ENCODE measurements around the gene SCUBE1. TPM values are rescaled to one million over a fixed set of nuclear protein-coding genes. Genes with fewer than 3 reads are reported as not detected.

Gene SCUBE1
- total and polyA plus RNA-seq, 2 donors from 2014 or later: 2.3 to 7.1 TPM

DNA sequence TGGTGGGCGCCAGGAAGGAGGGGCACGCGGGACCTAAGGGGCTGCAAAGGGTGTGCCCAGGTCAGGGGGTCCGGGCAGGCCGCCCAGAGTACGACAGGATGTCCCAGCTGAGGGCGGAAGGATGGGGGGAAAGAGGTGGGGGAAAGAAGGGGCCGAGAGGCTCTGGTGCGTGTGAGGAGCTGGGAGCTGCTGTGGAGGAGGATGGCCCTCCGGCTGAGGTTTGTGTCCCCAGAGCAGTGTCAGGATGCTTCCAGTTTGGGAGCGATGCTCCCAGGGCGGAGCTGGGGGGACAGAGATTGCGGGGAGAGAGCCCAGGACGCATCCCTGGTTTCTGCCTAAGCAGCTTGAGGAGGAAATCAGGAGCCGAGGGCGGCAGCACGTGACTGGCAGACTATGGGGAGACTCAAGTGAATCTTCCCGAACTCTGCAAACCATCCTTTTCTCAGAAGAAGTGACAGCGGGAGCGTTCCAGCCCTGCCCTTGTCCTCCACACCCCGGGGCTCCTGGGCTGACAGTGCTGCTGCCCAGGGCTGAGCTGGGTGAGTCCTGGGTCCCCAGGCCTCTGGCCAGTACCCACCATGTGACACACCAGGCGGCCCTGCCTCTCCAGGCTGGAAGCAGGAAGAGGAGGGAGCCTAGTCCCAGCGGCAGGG, 136.5 kb downstream of the SCUBE1 start:
- Histone ChIP-seq H3K4me1 (ENCODE audit: control insufficient read depth in 2 of 3, insufficient read depth in 2 of 3, low read depth in 1 of 3, low read length in 3 of 3) (no peaks in the 10 kb centered on the region), H3K9ac (ENCODE audit: low read length in 3 of 3) (no peak overlapping the region), H3K36me3 (ENCODE audit: control insufficient read depth in 2 of 3, insufficient read depth in 3 of 3, low read length in 3 of 3) (no peaks in the 10 kb centered on the region), H3K27me3 (ENCODE audit: control insufficient read depth, insufficient read depth, low read length) (no peaks in the 10 kb centered on the region), H3K4me3 (ENCODE audit: low read length in 3 of 3) (no peak overlapping the region), H3K27ac (ENCODE audit: low read depth in 2 of 2, low read length in 2 of 2) (no peak overlapping the region), H3K9me3 (ENCODE audit: control insufficient read depth in 2 of 3, insufficient read depth in 1 of 3, low read length in 3 of 3) (no peaks in the 10 kb centered on the region)
- TF ChIP-seq, protein P1, sequence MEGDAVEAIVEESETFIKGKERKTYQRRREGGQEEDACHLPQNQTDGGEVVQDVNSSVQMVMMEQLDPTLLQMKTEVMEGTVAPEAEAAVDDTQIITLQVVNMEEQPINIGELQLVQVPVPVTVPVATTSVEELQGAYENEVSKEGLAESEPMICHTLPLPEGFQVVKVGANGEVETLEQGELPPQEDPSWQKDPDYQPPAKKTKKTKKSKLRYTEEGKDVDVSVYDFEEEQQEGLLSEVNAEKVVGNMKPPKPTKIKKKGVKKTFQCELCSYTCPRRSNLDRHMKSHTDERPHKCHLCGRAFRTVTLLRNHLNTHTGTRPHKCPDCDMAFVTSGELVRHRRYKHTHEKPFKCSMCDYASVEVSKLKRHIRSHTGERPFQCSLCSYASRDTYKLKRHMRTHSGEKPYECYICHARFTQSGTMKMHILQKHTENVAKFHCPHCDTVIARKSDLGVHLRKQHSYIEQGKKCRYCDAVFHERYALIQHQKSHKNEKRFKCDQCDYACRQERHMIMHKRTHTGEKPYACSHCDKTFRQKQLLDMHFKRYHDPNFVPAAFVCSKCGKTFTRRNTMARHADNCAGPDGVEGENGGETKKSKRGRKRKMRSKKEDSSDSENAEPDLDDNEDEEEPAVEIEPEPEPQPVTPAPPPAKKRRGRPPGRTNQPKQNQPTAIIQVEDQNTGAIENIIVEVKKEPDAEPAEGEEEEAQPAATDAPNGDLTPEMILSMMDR (IDR thresholded peaks at IDR 0.05; ENCODE audit: borderline replicate concordance, extremely low read depth, insufficient read depth): no peak
- intact Hi-C loops (cut with DNase I): no loop called here
- DNase-seq (peak in 1 of 5 donors; percentile 51), FAIRE-seq (no peak)

- intact Hi-C loops (cut with DNase I): no loop called here
- Histone ChIP-seq H3K9ac (ENCODE audit: low read length in 3 of 3) (no peak overlapping the region), H3K9me3 (ENCODE audit: control insufficient read depth in 2 of 3, insufficient read depth in 1 of 3, low read length in 3 of 3) (no peaks in the 10 kb centered on the region), H3K36me3 (ENCODE audit: control insufficient read depth in 2 of 3, insufficient read depth in 3 of 3, low read length in 3 of 3) (no peaks in the 10 kb centered on the region), H3K27ac (ENCODE audit: low read depth in 2 of 2, low read length in 2 of 2) (no peak overlapping the region), H3K27me3 (ENCODE audit: control insufficient read depth, insufficient read depth, low read length) (no peaks in the 10 kb centered on the region), H3K4me1 (ENCODE audit: control insufficient read depth in 2 of 3, insufficient read depth in 2 of 3, low read depth in 1 of 3, low read length in 3 of 3) (no peaks in the 10 kb centered on the region), H3K4me3 (ENCODE audit: low read length in 3 of 3) (no peak overlapping the region)
- FAIRE-seq: no peak
- TF ChIP-seq, protein P1 (IDR thresholded peaks at IDR 0.05; ENCODE audit: borderline replicate concordance, extremely low read depth, insufficient read depth): no peak
- peak in 1 of 5 donors; percentile 18 for DNase-seq
These were observed 137.2 kb downstream of the SCUBE1 start for GRCh38 chr22:43205748-43206508.

DNA sequence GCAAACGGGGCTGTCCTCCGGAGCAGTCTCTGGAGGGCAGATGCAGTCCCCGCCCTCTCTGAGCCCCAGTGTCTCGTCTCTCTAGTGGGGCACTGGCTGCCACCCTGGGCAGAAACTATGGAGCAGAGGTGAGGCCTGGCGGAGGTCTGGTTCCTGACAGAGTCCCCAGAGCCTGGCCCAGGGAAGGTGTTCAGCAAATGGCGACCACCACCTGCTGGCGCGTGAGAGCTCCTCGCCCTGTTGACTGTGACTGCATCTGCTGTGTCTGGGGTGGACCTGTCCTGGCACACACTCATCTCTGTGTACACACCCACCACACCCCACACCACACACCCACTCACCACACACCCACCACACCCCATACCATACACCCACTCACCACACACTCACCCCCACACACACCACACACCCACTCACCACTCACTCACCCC, 137.9 kb downstream of the SCUBE1 start:
- Histone ChIP-seq H3K9ac (ENCODE audit: low read length in 3 of 3) (no peak overlapping the region), H3K36me3 (ENCODE audit: control insufficient read depth in 2 of 3, insufficient read depth in 3 of 3, low read length in 3 of 3) (no peaks in the 10 kb centered on the region), H3K4me3 (ENCODE audit: low read length in 3 of 3) (no peak overlapping the region), H3K9me3 (ENCODE audit: control insufficient read depth in 2 of 3, insufficient read depth in 1 of 3, low read length in 3 of 3) (no peaks in the 10 kb centered on the region), H3K27me3 (ENCODE audit: control insufficient read depth, insufficient read depth, low read length) (no peaks in the 10 kb centered on the region), H3K27ac (ENCODE audit: low read depth in 2 of 2, low read length in 2 of 2) (no peak overlapping the region), H3K4me1 (ENCODE audit: control insufficient read depth in 2 of 3, insufficient read depth in 2 of 3, low read depth in 1 of 3, low read length in 3 of 3) (no peaks in the 10 kb centered on the region)
- FAIRE-seq: no peak
- DNase-seq: peak in 1 of 5 donors; percentile 58
- TF ChIP-seq, protein P1 (IDR thresholded peaks at IDR 0.05; ENCODE audit: borderline replicate concordance, extremely low read depth, insufficient read depth): no peak
- intact Hi-C loops (cut with DNase I): no loop called here

Measured in kidney (tissue), 14 donors.